ENCODE data around the gene FOXK1.

Gene FOXK1

DNA sequence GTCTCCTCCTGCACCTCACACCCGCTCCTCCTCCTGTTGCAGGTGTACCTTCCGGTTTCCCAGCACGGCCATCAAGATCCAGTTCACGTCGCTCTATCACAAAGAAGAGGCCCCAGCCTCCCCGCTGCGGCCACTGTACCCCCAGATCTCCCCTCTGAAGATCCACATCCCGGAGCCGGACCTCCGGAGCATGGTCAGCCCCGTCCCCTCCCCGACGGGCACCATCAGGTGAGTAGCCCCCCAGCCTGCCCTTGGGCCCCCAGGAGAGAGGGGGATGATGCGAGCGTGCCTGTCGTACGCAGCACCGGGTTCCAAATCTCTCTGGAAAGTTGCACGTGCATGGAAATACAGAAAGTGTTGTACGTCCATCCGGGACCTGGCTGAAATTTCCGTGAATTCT lies 58.7 kb downstream of the FOXK1 start:
- Histone ChIP-seq H2BK120ac (ENCODE audit: low read depth, low read length) (no peak overlapping the region), H2BK12ac (ENCODE audit: low read length) (no peak overlapping the region), H3K4me3 (ENCODE audit: low read length in 2 of 2) (no peak overlapping the region), H2BK5ac (ENCODE audit: low read length) (no peak overlapping the region), H4K91ac (ENCODE audit: low read depth, low read length, poor library complexity) (no peak overlapping the region), H3K4me1 (ENCODE audit: control insufficient read depth in 2 of 2, insufficient read depth in 1 of 2, low read depth in 1 of 2, low read length in 2 of 2) (peaks cover 19 to 24% of the 10 kb centered on the region in 2 donors), H2AK5ac (ENCODE audit: low read depth, low read length) (peak overlapping the region; percentile 53), H3K4ac (ENCODE audit: low read length) (no peak overlapping the region), H2AFZ (ENCODE audit: low read length) (no peak overlapping the region), H3K9me3 (replicated peaks in 1 of 2; ENCODE audit: control insufficient read depth in 2 of 2, insufficient read depth in 1 of 2, low read depth in 1 of 2, low read length in 2 of 2) (peaks cover 0 to 6% of the 10 kb centered on the region in 2 donors), H3K18ac (ENCODE audit: low read length) (no peak overlapping the region), H3K4me2 (ENCODE audit: insufficient read depth, low read length, poor library complexity, severe bottlenecking) (no peak overlapping the region), H3K27me3 (ENCODE audit: control insufficient read depth in 3 of 3, insufficient read depth in 3 of 3, low read depth in 1 of 3, low read length in 3 of 3) (no peaks in the 10 kb centered on the region), H3K36me3 (replicated peaks in 1 of 2; ENCODE audit: control insufficient read depth in 2 of 2, insufficient read depth in 2 of 2, low read length in 2 of 2) (peaks cover 12 to 36% of the 10 kb centered on the region in 2 donors), H3K27ac (replicated peaks; ENCODE audit: low read length) (no peak overlapping the region), H4K8ac (ENCODE audit: low read depth, low read length) (no peak overlapping the region), H3K23ac (ENCODE audit: low read depth, low read length, poor library complexity) (no peak overlapping the region), H3K14ac (ENCODE audit: low read length) (no peak overlapping the region), H3K79me1 (ENCODE audit: low read depth, low read length) (peaks cover 6% of the 10 kb centered on the region), H3K9ac (ENCODE audit: low read depth, low read length, poor library complexity) (no peak overlapping the region), H2BK15ac (ENCODE audit: low read length) (no peak overlapping the region)
- WGBS, 2 donors (ENCODE audit: extremely low coverage in 2 of 2, insufficient read length in 2 of 2, insufficient replicate concordance in 1 of 2) = no CpG with 5 or more reads among the region's 22 CpGs
- DNase-seq (ENCODE audit: low spot score) = no peak

DNA sequence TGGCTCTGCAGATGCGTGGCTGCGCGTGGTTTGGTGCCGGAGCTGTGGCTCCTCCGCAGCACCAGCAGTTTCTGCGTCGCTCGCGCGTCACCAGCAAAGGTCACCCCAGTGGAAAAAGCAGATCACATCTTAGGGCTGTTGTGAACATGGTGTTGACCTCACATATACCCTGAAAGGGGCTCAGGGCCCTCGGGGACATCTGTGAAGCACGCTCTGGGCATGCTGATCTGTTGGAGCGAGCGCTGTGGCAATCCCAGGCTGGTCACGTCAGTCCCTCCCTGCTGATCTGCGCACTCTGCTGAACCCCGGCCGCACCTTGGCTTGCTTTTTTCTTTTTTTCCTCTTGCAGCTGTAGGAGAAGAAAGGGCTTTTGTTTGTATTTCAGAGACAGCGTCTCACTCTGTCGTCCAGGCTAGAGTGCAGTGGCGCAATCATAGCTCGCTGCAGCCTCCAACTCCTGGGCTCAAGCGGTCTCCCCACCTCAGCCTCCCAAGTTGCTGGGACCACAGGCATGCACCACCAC lies 60.0 kb downstream of the FOXK1 start:
- no CpG with 5 or more reads among the region's 23 CpGs for WGBS, 2 donors (ENCODE audit: extremely low coverage in 2 of 2, insufficient read length in 2 of 2, insufficient replicate concordance in 1 of 2)

DNA sequence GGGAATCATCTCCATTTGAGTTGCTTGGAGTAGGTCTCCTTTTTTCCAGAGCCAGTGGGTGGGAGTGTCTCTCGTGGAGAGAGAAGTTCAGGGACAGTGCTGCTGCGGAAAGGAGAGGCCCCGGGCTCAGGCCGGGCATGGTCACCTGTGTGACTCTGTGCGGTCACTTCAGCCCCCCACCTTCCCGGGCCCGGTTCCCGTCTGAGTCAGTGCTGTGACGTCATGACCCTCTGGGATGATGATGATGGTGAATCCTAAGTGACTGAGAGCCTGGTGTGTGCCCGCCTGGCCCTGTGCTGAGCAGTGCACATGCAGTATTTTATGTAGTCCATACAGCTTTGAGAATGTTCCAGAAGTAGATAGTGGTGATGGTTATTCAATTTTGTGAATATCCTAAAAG lies 60.8 kb downstream of the FOXK1 start:
- Histone ChIP-seq H2BK12ac (ENCODE audit: low read length) (no peak overlapping the region), H4K8ac (ENCODE audit: low read depth, low read length) (no peak overlapping the region), H3K4me1 (ENCODE audit: control insufficient read depth in 2 of 2, insufficient read depth in 1 of 2, low read depth in 1 of 2, low read length in 2 of 2) (peaks cover 19 to 22% of the 10 kb centered on the region in 2 donors), H3K23ac (ENCODE audit: low read depth, low read length, poor library complexity) (no peak overlapping the region), H2AFZ (ENCODE audit: low read length) (no peak overlapping the region), H3K27me3 (ENCODE audit: control insufficient read depth in 3 of 3, insufficient read depth in 3 of 3, low read depth in 1 of 3, low read length in 3 of 3) (no peaks in the 10 kb centered on the region), H3K9ac (ENCODE audit: low read depth, low read length, poor library complexity) (no peak overlapping the region), H3K79me1 (ENCODE audit: low read depth, low read length) (peaks cover 9% of the 10 kb centered on the region), H3K18ac (ENCODE audit: low read length) (peak overlapping the region; percentile 35), H3K36me3 (replicated peaks in 1 of 2; ENCODE audit: control insufficient read depth in 2 of 2, insufficient read depth in 2 of 2, low read length in 2 of 2) (peaks cover 12 to 51% of the 10 kb centered on the region in 2 donors), H3K14ac (ENCODE audit: low read length) (no peak overlapping the region), H3K27ac (replicated peaks; ENCODE audit: low read length) (no peak overlapping the region), H3K4me2 (ENCODE audit: insufficient read depth, low read length, poor library complexity, severe bottlenecking) (no peak overlapping the region), H2BK120ac (ENCODE audit: low read depth, low read length) (no peak overlapping the region), H2AK5ac (ENCODE audit: low read depth, low read length) (peak overlapping the region; percentile 2), H3K9me3 (replicated peaks in 1 of 2; ENCODE audit: control insufficient read depth in 2 of 2, insufficient read depth in 1 of 2, low read depth in 1 of 2, low read length in 2 of 2) (peaks cover 0 to 2% of the 10 kb centered on the region in 2 donors), H2BK15ac (ENCODE audit: low read length) (peak overlapping the region; percentile 20), H3K4me3 (ENCODE audit: low read length in 2 of 2) (no peak overlapping the region), H3K4ac (ENCODE audit: low read length) (no peak overlapping the region), H4K91ac (ENCODE audit: low read depth, low read length, poor library complexity) (no peak overlapping the region), H2BK5ac (ENCODE audit: low read length) (no peak overlapping the region)
- no CpG with 5 or more reads among the region's 10 CpGs for WGBS, 2 donors (ENCODE audit: extremely low coverage in 2 of 2, insufficient read length in 2 of 2, insufficient replicate concordance in 1 of 2)
- no peak for DNase-seq (ENCODE audit: low spot score)

More for the DNA sequence above, 60.0 kb downstream of the FOXK1 start:
- Histone ChIP-seq H3K4ac (ENCODE audit: low read length) (no peak overlapping the region), H3K4me1 (ENCODE audit: control insufficient read depth in 2 of 2, insufficient read depth in 1 of 2, low read depth in 1 of 2, low read length in 2 of 2) (peaks cover 19 to 24% of the 10 kb centered on the region in 2 donors), H3K4me3 (ENCODE audit: low read length in 2 of 2) (peak overlapping the region in 1 of 2 donors; percentile 3), H2BK15ac (ENCODE audit: low read length) (no peak overlapping the region), H3K18ac (ENCODE audit: low read length) (no peak overlapping the region), H2AFZ (ENCODE audit: low read length) (no peak overlapping the region), H3K27ac (replicated peaks; ENCODE audit: low read length) (no peak overlapping the region), H3K23ac (ENCODE audit: low read depth, low read length, poor library complexity) (no peak overlapping the region), H3K9me3 (replicated peaks in 1 of 2; ENCODE audit: control insufficient read depth in 2 of 2, insufficient read depth in 1 of 2, low read depth in 1 of 2, low read length in 2 of 2) (peaks cover 0 to 6% of the 10 kb centered on the region in 2 donors), H4K91ac (ENCODE audit: low read depth, low read length, poor library complexity) (no peak overlapping the region), H3K4me2 (ENCODE audit: insufficient read depth, low read length, poor library complexity, severe bottlenecking) (no peak overlapping the region), H3K79me1 (ENCODE audit: low read depth, low read length) (peaks cover 7% of the 10 kb centered on the region), H3K9ac (ENCODE audit: low read depth, low read length, poor library complexity) (no peak overlapping the region), H3K14ac (ENCODE audit: low read length) (no peak overlapping the region), H3K36me3 (replicated peaks in 1 of 2; ENCODE audit: control insufficient read depth in 2 of 2, insufficient read depth in 2 of 2, low read length in 2 of 2) (peaks cover 14 to 47% of the 10 kb centered on the region in 2 donors), H2BK120ac (ENCODE audit: low read depth, low read length) (no peak overlapping the region), H4K8ac (ENCODE audit: low read depth, low read length) (no peak overlapping the region), H2BK5ac (ENCODE audit: low read length) (no peak overlapping the region), H3K27me3 (ENCODE audit: control insufficient read depth in 3 of 3, insufficient read depth in 3 of 3, low read depth in 1 of 3, low read length in 3 of 3) (no peaks in the 10 kb centered on the region), H2BK12ac (ENCODE audit: low read length) (no peak overlapping the region), H2AK5ac (ENCODE audit: low read depth, low read length) (no peak overlapping the region)
- DNase-seq (ENCODE audit: low spot score) = no peak

DNA sequence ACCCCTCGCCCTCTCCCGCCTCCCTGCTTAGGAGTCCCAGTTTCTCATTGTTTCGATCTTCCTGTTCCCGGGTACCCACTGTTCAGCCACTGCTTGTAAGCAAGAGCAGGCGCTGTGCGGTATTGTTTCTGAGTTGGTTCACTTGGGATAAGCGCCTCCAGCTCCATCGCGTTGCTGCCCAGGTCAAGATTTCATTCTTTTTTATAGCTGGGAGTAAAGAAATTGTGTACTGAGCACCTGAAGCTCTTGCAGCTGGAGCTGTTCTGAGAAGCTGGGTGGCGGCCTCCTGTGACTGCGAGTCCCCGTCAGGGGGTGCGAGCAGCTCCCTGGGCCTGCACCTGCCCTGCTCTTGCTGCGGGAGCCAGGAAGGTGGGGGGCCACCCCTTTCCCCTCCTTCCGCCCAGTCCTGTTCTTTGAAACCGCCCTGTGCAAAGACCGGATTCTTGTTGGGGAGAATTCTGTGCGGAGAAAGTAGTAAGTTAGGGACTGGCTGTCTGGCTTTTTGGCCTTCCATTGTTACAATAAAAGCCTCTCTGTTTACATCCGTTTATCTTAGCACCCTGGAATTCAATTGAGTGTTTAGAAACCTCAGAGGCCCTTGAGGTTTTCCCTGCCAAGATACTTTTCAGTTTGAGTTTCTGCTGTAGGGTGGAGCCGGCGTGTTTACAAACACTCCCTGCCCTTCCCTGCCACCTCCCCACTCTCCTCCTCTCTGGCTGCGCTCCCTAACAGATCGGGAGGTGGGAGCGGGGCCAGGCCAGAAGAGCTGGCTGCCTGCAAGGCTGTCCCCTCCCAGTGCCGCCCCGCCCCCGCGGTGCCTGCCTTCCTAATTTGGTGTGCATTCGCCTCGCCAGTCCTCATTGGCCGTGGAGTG lies 62.5 kb downstream of the FOXK1 start:
- Histone ChIP-seq H3K36me3 (replicated peaks in 1 of 2; ENCODE audit: control insufficient read depth in 2 of 2, insufficient read depth in 2 of 2, low read length in 2 of 2) (peaks cover 12 to 67% of the 10 kb centered on the region in 2 donors), H3K4ac (ENCODE audit: low read length) (no peak overlapping the region), H2AK5ac (ENCODE audit: low read depth, low read length) (no peak overlapping the region), H4K91ac (ENCODE audit: low read depth, low read length, poor library complexity) (no peak overlapping the region), H3K4me3 (ENCODE audit: low read length in 2 of 2) (peak overlapping the region in 1 of 2 donors; percentile 13), H3K14ac (ENCODE audit: low read length) (no peak overlapping the region), H3K27me3 (ENCODE audit: control insufficient read depth in 3 of 3, insufficient read depth in 3 of 3, low read depth in 1 of 3, low read length in 3 of 3) (no peaks in the 10 kb centered on the region), H2BK120ac (ENCODE audit: low read depth, low read length) (no peak overlapping the region), H3K27ac (replicated peaks; ENCODE audit: low read length) (peak overlapping the region; percentile 87), H2BK15ac (ENCODE audit: low read length) (no peak overlapping the region), H3K9me3 (replicated peaks in 1 of 2; ENCODE audit: control insufficient read depth in 2 of 2, insufficient read depth in 1 of 2, low read depth in 1 of 2, low read length in 2 of 2) (peaks cover 0 to under 1% of the 10 kb centered on the region in 2 donors), H3K9ac (ENCODE audit: low read depth, low read length, poor library complexity) (no peak overlapping the region), H3K79me1 (ENCODE audit: low read depth, low read length) (peaks cover 9% of the 10 kb centered on the region), H3K4me2 (ENCODE audit: insufficient read depth, low read length, poor library complexity, severe bottlenecking) (peak overlapping the region; percentile 78), H2BK12ac (ENCODE audit: low read length) (no peak overlapping the region), H3K4me1 (ENCODE audit: control insufficient read depth in 2 of 2, insufficient read depth in 1 of 2, low read depth in 1 of 2, low read length in 2 of 2) (peaks cover 8 to 10% of the 10 kb centered on the region in 2 donors), H2BK5ac (ENCODE audit: low read length) (no peak overlapping the region), H2AFZ (ENCODE audit: low read length) (peak overlapping the region; percentile 5), H3K23ac (ENCODE audit: low read depth, low read length, poor library complexity) (peak overlapping the region; percentile 11), H4K8ac (ENCODE audit: low read depth, low read length) (no peak overlapping the region), H3K18ac (ENCODE audit: low read length) (peak overlapping the region; percentile 76)
- peak; percentile 84 for DNase-seq (ENCODE audit: low spot score)
- no CpG with 5 or more reads among the region's 31 CpGs for WGBS, 2 donors (ENCODE audit: extremely low coverage in 2 of 2, insufficient read length in 2 of 2, insufficient replicate concordance in 1 of 2)

Data from neuronal stem cell (in vitro differentiated cells).